ENCODE data around the gene PRR5L.
"Not testable (repeated sequence)": the region's sequence is repeated elsewhere in the genome, so short reads cannot be mapped to it uniquely, and the experiment has no call there.

The PRR5L gene

GRCh38 chr11:36314434-36314767 is 18.3 kb downstream of the PRR5L start:
- Histone ChIP-seq H3K9ac (no peak overlapping the region), H3K27me3 (ENCODE audit: control insufficient read depth, insufficient read depth, low read length) (no peaks in the 10 kb centered on the region), H3K36me3 (ENCODE audit: control insufficient read depth, insufficient read depth, low read length) (no peaks in the 10 kb centered on the region), H3K79me2 (no peaks in the 10 kb centered on the region), H3K4me2 (ENCODE audit: low read length) (no peak overlapping the region), H3K4me3 (ENCODE audit: low read depth, low read length) (no peak overlapping the region), H2AFZ (no peak overlapping the region), H3K27ac (no peak overlapping the region), H3K4me1 (no peaks in the 10 kb centered on the region), H3K9me3 (ENCODE audit: control insufficient read depth, low read length) (no peaks in the 10 kb centered on the region)
- TF ChIP-seq CTCF (IDR thresholded peaks at IDR 0.05): no peak

- H2AFZ ChIP-seq: no peak overlapping the region
- no peak overlapping the region for H3K9ac ChIP-seq
- H3K79me2 ChIP-seq: no peaks in the 10 kb centered on the region
- no peak overlapping the region for H3K4me3 ChIP-seq (ENCODE audit: low read depth, low read length)
- H3K4me2 ChIP-seq (ENCODE audit: low read length): no peak overlapping the region
- H3K27me3 ChIP-seq (ENCODE audit: control insufficient read depth, insufficient read depth, low read length): no peaks in the 10 kb centered on the region
- no peaks in the 10 kb centered on the region for H3K4me1 ChIP-seq
- no peaks in the 10 kb centered on the region for H3K36me3 ChIP-seq (ENCODE audit: control insufficient read depth, insufficient read depth, low read length)
- H3K27ac ChIP-seq: no peak overlapping the region
- no peak for TF ChIP-seq CTCF (IDR thresholded peaks at IDR 0.05)
- H3K9me3 ChIP-seq (ENCODE audit: control insufficient read depth, low read length): no peaks in the 10 kb centered on the region
Observed at GRCh38 chr11:36316049-36316448, 20.0 kb downstream of the PRR5L start.

GRCh38 chr11:36317992-36318391 is 21.9 kb downstream of the PRR5L start:
- H3K9ac ChIP-seq: no peak overlapping the region
- no peaks in the 10 kb centered on the region for H3K4me1 ChIP-seq

GRCh38 chr11:36324956-36325355 is 28.9 kb downstream of the PRR5L start:
- H3K27ac ChIP-seq; H3K4me3 ChIP-seq (ENCODE audit: low read depth, low read length); H3K4me2 ChIP-seq (ENCODE audit: low read length); H3K4me1 ChIP-seq; H2AFZ ChIP-seq; H3K27me3 ChIP-seq (ENCODE audit: control insufficient read depth, insufficient read depth, low read length); H3K9ac ChIP-seq; H3K36me3 ChIP-seq (ENCODE audit: control insufficient read depth, insufficient read depth, low read length); H3K9me3 ChIP-seq (ENCODE audit: control insufficient read depth, low read length); H3K79me2 ChIP-seq: not testable (repeated sequence)

More at GRCh38 chr11:36317992-36318391, 21.9 kb downstream of the PRR5L start:
- no peak overlapping the region for H3K27ac ChIP-seq
- H3K4me2 ChIP-seq (ENCODE audit: low read length): no peak overlapping the region
- H3K79me2 ChIP-seq: no peaks in the 10 kb centered on the region
- no peaks in the 10 kb centered on the region for H3K27me3 ChIP-seq (ENCODE audit: control insufficient read depth, insufficient read depth, low read length)
- no peak for TF ChIP-seq CTCF (IDR thresholded peaks at IDR 0.05)
- no peak overlapping the region for H2AFZ ChIP-seq
- no peaks in the 10 kb centered on the region for H3K36me3 ChIP-seq (ENCODE audit: control insufficient read depth, insufficient read depth, low read length)
- H3K4me3 ChIP-seq (ENCODE audit: low read depth, low read length): no peak overlapping the region
- no peaks in the 10 kb centered on the region for H3K9me3 ChIP-seq (ENCODE audit: control insufficient read depth, low read length)

GRCh38 chr11:36325403-36325802 is 29.3 kb downstream of the PRR5L start:
- not testable (repeated sequence) for H3K79me2 ChIP-seq; H3K27me3 ChIP-seq (ENCODE audit: control insufficient read depth, insufficient read depth, low read length); H3K27ac ChIP-seq; H3K4me2 ChIP-seq (ENCODE audit: low read length); H3K36me3 ChIP-seq (ENCODE audit: control insufficient read depth, insufficient read depth, low read length); H3K4me1 ChIP-seq; H2AFZ ChIP-seq; H3K4me3 ChIP-seq (ENCODE audit: low read depth, low read length); H3K9me3 ChIP-seq (ENCODE audit: control insufficient read depth, low read length); H3K9ac ChIP-seq
